Measurements from ENCODE around the gene ANKRD37. TPM values are rescaled to one million over a fixed set of nuclear protein-coding genes. Genes with fewer than 3 reads are reported as not detected.

The ANKRD37 gene
- total RNA-seq, 1 experiment from 2014 or later, result 3.7 TPM

DNA sequence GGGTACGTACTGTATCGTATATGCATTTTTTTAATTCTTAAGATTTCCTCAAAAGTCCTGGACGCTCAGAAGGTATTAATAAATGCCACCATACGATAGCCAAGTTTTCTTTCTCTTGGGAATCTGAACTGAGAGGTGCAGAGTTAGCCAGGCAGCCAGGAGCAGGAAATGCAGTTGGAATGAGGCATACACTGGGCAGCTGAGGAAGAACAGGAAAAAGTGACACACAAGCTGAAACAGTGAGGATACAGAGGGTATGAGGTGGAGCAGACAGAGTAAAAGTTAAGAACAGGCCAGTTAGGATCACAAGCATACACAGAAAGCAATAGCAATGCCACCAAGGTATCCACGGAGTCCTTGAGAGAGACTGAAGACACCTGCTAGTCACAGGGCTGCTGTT, 15.8 kb downstream of the ANKRD37 start:
- Mint-ChIP-seq H3K4me1 (no peaks in the 10 kb centered on the region), H3K4me3 (no peak overlapping the region), H3K36me3 (ENCODE audit: insufficient read depth in 1 of 3, low read depth in 3 of 3) (peaks cover 6 to 63% (median 40%) of the 10 kb centered on the region in 3 experiments), H3K27me3 (ENCODE audit: low read depth) (no peaks in the 10 kb centered on the region), H3K27ac (no peak overlapping the region), H3K9me3 (peaks cover 4 to 6% of the 10 kb centered on the region in 2 experiments; a peak in 4 of 5 replicates)
- no peaks in the 10 kb centered on the region for H3K23me2 ChIP-seq (ENCODE audit: insufficient read length, low read depth, low read length, poor library complexity, severe bottlenecking)
- no peak overlapping the region for H2BK5ac ChIP-seq (ENCODE audit: insufficient read length, low read length)
- no peak overlapping the region for H3K4me2 ChIP-seq (ENCODE audit: insufficient read depth, insufficient read length, low read length)
- H3K14ac ChIP-seq (ENCODE audit: insufficient read depth, low read length), result no peak overlapping the region
- no peaks in the 10 kb centered on the region for H3K27me3 ChIP-seq (ENCODE audit: insufficient read depth, low read length)
- no peak overlapping the region for H2BK120ac ChIP-seq (ENCODE audit: low read depth, low read length, poor library complexity, severe bottlenecking)
- H2AFZ ChIP-seq (ENCODE audit: low read length), result no peak overlapping the region
- no peak overlapping the region for H3K23ac ChIP-seq (ENCODE audit: insufficient read length, low read depth, low read length)
- no peaks in the 10 kb centered on the region for H3K79me2 ChIP-seq (ENCODE audit: insufficient read depth, low read length)
- no peak overlapping the region for H4K91ac ChIP-seq (ENCODE audit: insufficient read length, low read depth, low read length)
- H3K9ac ChIP-seq (ENCODE audit: extremely low read depth, insufficient read length, low read length), result no peak overlapping the region
- H3K4ac ChIP-seq (ENCODE audit: low read depth, low read length), result no peak overlapping the region
- no peaks in the 10 kb centered on the region for H3K9me3 ChIP-seq (ENCODE audit: control insufficient read depth, low read depth, low read length)
- H3K79me1 ChIP-seq (ENCODE audit: insufficient read depth, low read depth, low read length, poor library complexity, severe bottlenecking), result no peaks in the 10 kb centered on the region
- H2AK5ac ChIP-seq (ENCODE audit: insufficient read length, low read length), result no peak overlapping the region
- no peak overlapping the region for H4K5ac ChIP-seq (ENCODE audit: insufficient read length, low read depth, low read length)
- H3K18ac ChIP-seq (ENCODE audit: insufficient read length, low read depth, low read length), result no peak overlapping the region
- no CpG with 5 or more reads among the region's 5 CpGs for WGBS (ENCODE audit: extremely low coverage, insufficient read length, low lambda C conversion rate)
- TF ChIP-seq CTCF (conservative IDR thresholded peaks at IDR 0.05), result no peak
- H4K8ac ChIP-seq (replicated peaks; ENCODE audit: insufficient read length, low read depth, low read length), result no peak overlapping the region
- H3K4me1 ChIP-seq (ENCODE audit: insufficient read depth, low read length), result no peaks in the 10 kb centered on the region
- H3K56ac ChIP-seq (ENCODE audit: insufficient read length, low read depth, low read length), result no peak overlapping the region
- DNase-seq, result no peak
- no peak overlapping the region for H2BK12ac ChIP-seq (ENCODE audit: insufficient read length, low read depth, low read length)
- H2BK20ac ChIP-seq (ENCODE audit: low read depth, low read length, poor library complexity, severe bottlenecking), result no peak overlapping the region
- H3T11ph ChIP-seq (ENCODE audit: low read length), result no peak overlapping the region
- no peak overlapping the region for H2BK15ac ChIP-seq (ENCODE audit: low read depth, low read length)
- no peak overlapping the region for H3K27ac ChIP-seq (ENCODE audit: insufficient read length, low read depth, low read length)
- no peaks in the 10 kb centered on the region for H4K20me1 ChIP-seq (ENCODE audit: control insufficient read depth, insufficient read depth, insufficient read length)

All from H9 (cell line).